Inflammatory macrophage (primary cell): ENCODE measurements around the gene SLC27A5.
A peak's percentile ranks its signal among the peaks of the same experiment; 100 is the strongest.
"Not testable (repeated sequence)": the region's sequence is repeated elsewhere in the genome, so short reads cannot be mapped to it uniquely, and the experiment has no call there.

Experiments
- DNase-seq, 2 donors: peaks; one replicate each; pipeline ENCODE4 v3.0.0-alpha.2; 2020 to 2022

The SLC27A5 gene

DNA sequence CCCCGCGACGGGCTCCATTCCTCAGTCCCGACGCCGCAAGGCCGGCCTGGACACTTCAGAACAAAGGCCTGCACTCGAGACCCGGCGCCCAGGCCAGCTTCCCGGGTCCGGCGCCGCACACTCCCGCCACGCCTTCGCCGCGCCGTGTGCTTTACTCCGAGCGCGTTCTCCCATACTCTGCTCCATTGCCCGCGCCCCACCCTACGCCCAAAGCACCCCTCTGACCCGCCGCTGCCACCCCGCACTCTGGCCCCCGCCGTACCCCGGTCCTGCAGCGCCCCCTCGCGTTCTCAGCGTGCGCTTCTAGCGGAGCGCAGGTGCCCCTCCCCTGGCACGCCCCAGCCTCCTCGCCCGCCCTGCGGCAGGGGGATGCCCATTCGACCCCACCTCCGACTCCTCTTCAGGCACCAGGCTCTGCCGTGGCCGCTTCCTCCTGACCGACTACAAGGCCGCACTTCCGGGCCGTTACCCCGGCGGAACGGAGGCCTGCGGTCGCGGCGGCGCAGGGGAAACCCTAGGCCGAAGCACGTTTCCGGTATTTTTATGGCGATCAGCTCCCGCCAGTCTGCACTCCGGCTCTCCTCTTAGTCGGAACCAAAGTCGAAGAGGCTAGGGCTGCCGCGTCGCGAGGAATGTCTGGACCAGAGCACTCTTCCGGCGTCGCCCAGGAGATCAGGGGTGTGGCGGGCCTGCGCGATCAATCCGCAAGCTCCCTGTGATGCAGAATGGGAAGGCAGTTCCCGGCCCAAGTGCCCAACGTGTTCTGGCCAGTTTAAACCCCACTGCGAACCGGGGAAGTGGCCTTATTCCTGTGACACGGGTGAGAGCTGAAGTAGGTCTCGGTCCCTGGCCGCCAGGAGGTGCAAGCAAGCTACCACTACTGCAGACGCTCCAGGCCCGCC is 7.8 kb upstream of the SLC27A5 start, which contains the start of gene ZBTB45:
Gene ZBTB45, minus strand, starts transcription at position 456 of the 902 bp plus-strand sequence. CDS start 2,137 bp downstream, outside the sequence.
- peak; percentile 96 to 97 for DNase-seq

DNA sequence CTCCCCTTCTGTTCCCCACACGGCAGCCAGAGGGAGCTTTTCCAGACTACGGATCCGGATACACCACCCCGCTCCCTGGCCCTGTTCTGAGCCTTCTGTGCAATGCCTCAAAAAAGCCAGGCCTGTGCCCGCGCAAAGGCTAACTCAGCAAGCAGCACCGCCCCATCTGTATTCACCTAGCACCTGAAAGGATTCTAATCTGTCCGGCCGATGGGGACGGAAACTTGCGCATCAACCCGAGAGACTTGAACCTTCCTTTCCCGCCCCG is 7.2 kb upstream of the SLC27A5 start:
- DNase-seq = peak; percentile 50 to 52

DNA sequence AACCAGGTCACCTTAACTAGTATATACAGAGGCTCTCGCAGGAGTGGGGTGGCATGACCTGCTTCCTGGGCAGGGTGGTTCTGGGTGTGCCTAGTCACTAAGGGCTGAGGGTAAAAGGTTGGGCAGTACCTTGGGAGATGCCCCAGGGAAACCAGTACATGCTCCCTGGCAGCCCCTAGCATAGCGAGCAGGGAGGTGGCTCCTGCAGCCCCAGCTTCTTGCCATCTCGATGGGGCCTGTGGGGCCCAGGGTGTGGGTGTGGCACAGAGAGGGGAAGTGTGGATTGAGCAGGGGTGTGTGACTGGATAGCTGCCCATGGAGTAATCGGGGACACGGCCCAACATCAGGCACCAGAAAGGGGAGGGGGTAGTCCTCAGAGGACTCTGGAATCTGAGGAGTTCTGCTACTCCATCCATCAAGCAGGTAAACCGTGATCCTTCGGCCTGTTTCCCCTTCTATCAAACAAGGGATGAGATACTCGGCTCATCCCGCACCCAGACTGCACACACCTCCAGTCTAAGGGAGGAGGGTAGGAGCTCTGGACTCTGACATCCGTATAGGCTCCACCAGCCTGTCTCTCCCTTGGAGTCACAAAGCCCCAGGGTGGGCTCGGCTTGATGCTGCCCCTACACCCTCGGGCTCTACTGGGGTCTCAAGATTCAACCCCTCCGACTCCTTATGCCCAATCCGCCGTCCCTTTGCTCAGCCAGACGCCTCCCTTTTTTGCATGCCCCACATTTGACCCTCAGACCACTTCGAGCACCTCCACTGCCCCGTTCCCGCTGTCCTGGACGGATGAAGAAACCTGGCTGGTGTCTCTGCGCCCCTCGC is 6.7 kb upstream of the SLC27A5 start:
- peak; percentile 56 to 64 for DNase-seq

DNA sequence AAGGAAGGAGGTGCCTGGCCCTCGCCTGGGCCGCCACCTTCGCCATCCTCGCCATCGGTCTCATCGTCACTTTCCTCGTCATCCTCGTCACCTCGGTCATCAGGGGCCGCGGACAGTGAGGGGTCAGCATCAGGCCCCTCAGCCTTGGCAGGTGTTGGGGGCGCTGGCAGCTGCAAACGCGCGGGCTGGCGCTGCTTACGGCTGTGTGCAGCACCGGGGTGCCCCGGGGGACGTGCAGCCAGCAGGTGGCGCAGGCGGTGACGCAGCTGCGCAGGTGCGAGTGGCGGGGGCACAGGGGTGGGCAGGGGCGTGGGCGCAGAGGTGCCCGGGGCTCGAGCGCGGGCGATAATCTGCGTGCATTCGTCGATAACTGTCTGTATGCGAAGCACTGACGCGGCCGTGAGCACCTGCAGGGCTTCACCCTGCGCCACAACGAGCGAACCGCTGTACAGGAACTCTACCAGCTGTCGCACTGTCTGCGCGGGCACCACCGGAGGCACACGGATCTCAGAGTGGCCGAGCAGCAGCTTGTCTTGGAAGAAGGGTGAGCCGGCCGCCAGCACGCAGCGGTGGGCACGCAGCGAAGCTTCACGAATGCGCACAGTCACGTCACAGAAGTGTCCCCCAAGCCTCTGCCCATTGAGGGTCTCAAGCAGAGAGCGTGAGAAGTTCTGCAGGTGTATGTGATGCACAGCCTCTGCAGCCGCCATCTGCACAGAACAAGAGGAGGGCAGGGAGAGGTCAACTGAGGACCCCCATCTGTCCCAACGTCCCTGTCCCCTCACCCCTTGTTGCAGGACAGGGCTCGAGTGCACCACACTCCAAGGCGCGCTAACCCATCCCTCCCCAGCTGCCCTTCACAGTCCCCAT is 5.4 kb upstream of the SLC27A5 start:
- DNase-seq = no peak

DNA sequence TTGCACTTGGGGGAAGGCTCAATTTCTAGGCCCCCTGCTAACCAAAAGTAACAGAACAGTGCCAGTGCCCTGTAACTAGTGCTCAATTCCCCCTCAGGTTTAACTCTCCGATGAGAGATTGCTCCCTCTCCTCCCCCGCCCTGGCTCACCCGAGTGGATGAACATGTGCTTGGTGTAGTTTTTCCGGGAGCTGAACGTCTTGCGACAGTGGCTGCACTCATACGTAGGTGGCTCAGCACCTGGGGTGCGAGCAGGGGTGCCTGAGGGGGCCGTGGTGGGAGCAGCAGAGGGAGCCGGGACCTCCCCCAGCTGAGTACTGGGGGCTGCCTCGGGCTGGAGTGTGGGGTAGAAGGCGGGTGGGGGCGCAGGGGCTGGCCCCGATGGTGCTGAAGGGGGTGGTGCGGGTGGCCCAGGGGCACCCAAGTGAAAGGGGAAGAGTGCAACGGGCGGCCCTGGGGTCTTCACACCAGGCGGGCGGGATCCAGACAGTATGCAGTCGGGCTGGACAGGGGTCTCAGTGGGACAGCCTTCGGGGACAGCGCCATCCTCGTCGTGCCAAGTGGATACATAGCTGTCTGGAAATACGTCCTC is 4.5 kb upstream of the SLC27A5 start:
- no peak for DNase-seq

DNA sequence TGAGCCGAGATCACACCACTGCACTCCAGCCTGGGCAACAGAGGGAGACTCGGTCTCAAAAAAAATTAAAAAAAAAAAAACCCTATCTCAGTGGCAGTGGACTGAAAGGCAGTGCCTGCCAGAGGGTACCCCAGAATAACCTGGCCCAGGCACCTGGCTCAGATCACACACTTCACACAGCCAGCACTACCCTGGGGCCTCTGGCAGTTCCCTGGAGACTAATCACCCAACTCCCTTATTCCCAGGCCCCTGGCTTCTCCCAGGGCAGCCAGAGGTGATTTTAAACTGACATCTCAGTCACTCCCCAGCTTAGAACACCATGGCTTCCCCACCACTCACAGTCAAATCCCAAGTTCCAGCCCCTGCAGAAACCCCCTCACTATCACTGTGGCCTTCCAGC is 3.5 kb upstream of the SLC27A5 start:
- no peak for DNase-seq

DNA sequence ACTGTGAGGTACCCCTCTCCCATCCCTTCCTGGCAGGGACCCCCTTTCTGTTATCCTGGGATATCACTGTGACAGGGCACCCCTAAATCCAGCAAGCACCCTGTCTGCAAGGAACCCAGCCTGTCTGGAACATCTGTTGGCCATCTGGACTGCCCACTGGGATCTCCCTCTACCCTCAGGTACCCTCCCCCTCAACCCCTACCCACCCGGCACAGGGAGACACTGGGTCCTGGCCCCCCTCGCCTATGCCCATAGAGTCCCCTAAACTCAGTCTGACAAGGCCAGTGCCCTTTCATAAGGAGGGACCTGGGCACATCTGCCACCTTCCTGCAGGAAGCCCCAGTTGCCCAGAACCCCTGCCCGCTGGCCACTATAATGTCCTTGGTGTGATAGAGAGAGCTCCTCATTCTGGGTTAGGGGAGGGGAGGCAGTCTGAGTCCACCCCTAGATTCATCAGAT is 2.8 kb upstream of the SLC27A5 start:
- no peak for DNase-seq

DNA sequence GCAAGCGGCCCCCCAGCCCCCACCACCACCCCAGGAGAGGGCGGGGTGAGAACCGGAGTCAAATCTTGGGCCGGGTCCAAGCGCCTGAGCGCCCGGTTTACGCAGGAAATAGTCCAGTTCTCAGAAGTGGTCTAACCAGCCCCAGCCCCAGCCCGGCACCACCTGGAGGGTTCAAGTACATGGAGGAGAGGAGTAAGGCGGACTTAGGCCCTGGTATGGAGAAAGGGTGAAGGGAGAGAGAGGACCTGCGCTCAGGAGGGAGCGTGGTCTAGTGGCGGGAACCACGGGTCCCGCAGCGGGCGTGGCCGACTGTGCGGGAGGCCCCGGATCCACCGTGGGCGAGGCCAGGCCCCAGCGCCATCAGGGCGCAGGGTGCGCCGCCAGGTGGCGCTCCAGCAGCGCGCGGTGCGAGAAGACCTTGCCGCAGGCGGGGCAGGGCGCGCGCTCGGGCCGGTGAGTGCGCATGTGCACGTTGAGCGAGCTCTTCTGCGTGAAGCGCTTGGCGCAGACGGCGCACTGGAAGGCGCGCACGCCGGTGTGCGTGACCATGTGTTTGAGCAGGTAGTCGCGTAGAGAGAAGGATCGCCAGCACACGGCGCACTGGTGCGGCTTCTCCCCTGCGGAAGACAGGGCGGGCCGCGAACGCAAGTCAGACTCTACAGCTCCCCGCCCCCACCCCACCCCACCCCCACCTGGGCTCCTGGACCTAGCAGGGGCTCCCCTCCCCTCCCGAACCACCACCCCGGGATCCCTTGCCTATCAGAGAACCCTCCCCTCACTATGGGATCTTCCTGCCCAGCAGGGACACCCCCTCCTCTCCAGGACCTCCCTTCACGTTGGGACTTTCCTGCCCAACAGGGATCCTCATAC is 2.1 kb upstream of the SLC27A5 start:
- peak; percentile 95 to 97 for DNase-seq

DNA sequence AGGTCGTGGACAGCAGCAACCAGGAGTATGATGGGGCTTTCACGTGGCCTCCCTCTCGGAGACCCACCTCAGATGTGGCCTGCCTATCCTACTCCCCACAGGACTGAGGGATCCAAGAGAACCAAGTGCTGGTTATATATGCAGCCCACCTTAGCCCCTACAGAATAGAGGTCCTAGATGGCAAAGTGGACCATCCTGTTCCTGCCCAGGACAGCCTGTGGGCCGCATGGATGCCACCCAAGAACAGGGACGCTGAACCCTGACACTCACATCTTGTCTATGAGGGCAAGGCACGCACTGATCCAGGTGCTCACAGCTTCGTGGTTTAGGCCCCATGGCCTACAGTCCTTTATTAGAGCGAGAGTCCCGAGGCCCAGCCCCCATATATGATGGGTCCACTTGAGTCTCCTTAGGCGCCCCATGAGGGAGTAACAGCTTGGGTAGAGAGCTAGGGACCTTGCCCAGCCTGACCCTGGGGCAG is 1.5 kb upstream of the SLC27A5 start:
- no peak for DNase-seq

DNA sequence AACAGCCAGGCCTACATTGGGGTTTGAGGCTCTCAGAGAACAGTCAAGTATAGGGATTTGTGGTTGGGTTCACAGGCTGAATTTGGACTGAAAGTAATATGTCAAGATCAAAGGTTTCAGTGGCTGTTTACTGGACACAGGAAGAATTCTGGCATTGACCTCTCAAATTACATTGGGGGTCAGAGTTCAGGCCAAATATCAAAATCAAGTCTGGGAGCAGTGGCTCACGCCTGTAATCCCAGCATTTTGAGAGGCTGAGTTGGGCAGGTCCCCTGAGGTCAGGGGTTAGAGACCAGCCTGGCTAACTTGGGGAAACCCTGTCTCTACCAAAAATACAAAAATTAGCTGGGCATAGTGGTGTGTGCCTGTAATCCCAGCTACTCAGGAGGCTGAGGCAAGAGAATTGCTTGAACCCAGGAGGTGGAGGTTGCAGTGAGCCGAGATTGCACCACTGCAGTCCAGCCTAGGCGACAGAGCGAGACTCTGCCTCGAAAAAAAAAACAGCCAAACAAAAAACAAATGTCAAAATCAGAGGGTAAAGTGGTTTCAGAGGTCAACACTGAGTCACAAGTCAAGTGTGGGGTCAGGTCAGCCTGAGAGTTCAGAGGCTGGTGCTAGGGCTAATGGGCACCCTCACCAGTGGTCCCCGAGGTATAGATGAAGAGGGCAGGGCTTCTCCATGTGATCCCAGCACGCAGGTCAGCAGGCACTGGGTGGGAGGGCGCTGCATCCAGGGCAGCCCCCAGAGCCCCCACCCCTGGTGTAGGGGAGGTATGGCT is 1.5 kb downstream of the SLC27A5 start:
- DNase-seq = no peak

DNA sequence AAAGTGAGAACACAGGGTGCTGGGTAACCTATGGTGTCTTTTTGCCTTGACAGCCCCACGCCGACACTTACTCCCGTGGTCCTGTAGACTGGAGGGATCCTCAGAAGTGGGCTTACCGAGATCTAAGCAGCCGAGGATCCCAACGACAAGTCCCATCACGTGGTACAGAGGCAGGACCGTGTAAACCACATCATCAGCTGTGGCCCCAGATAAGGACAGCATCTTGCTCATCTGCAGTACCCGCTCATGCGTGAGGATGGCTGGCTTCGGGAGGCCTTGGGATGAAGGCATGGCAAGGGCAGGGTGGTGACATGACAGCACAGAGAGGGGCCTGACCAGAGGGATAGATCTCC is 2.1 kb downstream of the SLC27A5 start:
- DNase-seq = no peak

DNA sequence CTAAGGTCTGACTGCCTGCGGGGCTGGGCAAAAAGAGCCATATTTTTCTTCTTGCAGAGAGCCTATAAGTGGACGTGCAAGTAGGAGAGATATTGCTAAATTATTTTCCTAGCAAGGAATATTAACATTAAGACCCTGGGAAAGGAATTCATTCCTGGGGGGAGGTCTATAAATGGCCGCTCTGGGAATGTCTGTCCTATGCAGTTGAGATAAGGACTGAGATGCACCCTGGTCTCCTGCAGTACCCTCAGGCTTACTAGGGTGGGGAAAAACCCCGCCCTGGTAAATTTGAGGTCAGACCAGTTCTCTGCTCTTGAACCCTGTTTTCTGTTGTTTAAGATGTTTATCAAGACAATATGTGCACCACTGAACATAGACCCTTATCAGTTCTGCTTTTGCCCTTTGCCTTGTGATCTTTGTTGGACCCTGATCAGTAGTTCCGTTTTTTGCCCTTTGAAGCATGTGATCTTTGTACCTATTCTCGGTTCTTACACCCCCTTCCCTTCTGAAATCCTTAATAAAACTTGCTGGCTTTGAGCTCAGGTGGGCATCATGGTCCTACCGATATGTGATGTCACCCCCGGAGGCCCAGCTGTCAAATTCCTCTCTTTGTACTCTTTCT is 4.1 kb downstream of the SLC27A5 start:
- DNase-seq = not testable (repeated sequence)

DNA sequence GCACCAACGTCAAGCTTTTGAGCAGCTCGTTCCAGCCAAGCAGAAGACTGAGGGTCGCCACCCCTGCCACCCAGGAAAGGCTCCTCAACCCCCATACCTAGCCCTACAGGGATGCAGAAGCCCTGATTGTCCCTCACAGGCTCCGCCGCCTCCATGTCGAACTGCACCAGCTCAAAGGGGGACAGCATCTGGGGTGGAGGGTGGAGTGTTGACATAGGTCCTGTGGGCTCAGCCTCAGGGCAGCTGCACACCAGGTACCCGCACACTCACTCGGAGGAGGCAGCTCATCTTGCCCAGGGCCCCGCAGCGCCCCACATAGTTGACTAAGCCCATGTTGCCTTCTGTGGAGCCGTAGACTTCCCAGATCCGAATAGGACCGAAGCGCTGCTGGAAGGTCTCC is 11.6 kb downstream of the SLC27A5 start:
- no peak for DNase-seq

DNA sequence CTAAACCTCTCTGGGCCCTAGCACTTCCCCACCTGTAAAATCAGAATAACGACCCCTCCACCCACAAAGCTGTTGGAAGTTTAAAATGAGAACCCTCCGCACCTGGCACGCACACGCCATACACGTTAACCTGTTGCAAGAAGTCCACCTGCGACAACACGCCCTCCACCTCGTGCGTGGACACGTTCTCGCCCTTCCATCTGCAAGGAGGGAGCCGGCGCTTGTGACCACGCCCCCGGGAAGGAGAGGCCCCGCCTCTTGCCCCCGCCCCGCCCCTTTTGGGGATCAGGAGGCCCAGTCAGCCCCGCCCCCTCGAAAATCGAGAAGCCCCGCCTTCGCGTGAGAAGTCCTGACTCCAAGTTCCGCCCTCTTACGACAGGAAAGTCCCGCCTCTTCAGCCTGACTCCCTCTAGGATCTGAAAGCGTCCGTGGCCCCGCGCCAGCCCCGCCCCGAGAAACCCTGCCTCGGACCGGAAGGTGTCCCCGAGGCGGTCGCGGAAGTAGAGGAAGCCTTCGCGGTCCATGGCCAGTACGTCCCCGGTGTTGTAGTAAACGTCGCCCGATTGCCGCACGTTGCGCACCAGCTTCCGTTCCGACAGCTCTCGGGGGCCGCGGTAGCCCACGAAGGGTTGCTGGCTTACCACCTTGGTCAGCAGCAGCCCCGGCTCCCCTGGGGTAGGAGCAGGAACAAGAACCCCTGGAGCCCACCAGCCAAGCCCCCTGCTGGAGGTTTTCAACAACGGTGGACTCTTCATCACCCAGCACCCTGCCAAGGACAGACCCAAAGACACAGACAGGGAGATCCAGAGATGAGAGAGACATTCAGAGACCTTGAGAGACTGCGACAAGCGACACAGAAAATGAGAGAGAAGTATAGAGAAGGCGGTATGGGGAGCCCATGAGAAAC is 12.5 kb downstream of the SLC27A5 start:
- peak; percentile 99 to 100 for DNase-seq

DNA sequence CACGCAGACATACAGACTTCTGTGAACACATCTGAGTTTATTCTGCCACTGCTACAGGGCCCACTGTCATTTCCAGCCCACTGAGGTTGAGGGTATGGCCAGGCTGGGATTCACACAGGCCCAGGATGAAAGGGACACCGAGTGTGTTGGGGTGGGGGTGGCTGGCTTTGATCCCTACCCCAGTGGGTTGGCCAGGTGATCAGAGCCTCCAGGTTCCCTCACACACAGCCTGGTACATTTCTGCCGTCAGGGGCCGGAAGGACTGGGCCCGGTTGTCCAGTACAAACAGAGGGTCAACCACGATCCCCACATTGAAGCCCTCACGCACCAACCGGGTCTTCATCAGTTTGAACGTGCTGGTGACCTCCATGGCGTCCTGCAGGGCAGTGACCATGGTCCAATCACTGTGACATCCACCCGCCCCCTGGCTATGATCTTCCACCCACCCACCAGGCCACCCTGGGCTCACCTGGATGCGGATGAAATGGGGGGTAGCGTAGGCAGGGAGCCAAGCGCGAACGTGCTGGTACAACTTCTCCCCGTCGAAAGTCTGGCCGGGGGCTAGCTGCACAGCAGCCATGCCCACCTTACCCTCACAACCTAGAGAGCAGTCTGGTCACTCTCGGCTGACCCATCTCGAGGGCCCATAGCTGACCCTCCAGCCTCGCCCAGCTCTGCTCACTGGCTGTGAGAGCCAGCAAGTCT is 13.3 kb downstream of the SLC27A5 start:
- no peak for DNase-seq

DNA sequence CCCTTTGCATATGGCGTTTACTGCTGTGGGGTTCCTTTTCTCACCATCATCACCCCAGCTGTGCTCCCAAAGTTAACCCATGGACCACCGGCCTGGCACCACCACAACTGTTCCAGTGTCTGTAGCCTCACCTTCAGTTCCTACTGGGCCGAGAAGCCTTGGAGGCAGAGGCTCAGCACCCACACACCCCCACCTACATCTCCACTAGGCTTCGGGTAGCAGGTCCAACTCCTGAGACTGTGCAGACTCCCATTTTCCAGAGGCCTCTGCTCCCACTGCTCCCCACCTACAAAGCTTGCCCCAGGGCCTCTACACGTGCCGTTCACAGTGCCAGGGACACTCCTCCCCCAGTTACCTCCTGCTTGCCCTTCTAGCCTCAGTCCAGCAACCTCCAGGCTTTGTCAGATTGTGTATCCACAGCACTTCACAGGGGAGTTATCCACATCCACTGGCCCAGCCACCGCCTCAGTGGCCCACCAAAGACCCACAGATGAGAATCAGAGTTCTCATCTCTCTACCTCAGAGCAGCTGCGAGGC is 14.1 kb downstream of the SLC27A5 start:
- no peak for DNase-seq

DNA sequence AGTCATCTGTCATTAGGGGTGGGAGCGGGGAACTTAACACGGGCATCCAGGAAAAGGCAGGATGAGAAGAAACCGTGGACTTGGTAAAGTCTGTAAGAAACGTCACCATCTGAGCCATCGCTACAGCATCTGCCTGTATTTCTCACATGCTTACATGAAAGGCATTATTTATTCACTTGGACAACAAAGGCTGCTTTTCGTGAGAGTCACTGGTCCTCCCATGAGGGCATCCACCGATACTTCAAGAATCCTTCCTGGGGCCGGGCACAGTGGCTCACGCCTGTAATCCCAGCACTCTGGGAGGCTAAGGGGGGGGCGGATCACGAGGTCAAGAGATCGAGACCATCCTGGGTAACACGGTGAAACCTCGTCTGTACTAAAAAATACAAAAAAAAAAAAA is 19.5 kb downstream of the SLC27A5 start:
- DNase-seq = no peak

DNA sequence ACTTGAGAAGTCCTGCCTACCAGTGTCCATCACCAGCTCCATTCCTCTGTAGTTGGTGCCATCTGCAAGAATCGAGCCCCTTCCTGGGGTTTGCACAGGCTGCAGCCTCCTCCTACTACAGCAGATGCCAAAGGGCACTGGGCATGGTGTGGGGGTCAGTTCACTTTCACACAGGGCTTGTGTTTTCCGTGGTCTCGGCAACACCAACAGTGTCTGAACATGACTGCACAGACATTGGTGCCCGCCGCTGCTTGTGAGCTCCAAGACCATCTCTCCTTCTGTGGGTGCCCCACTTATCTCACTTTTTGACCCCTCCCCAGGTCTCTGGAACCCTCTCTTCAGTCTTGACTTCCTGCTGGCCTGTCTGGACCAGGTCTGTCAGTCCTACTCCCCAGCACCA is 20.4 kb downstream of the SLC27A5 start:
- DNase-seq = no peak
